ENCODE measurements around the gene GPR35. TPM values are rescaled to one million over a fixed set of nuclear protein-coding genes. Genes with fewer than 3 reads are reported as not detected.

GPR35 gene
- total RNA-seq, 4 donors from 2014 or later, result 0.72 to 1.8 (median 0.87) TPM

Other genes with a start within 250 kb of the GPR35 start
- gene GPC1, start 189.8 kb upstream of the GPR35 start, total RNA-seq, result 100 to 1,000 TPM; 112 to 188 (median 180) TPM
- gene ANKMY1, start 67.5 kb upstream of the GPR35 start, total RNA-seq, result 1 to 10 TPM; 3.3 to 9.0 (median 5.6) TPM
- gene DUSP28, start 65.1 kb upstream of the GPR35 start, total RNA-seq, result 10 to 100 TPM in 3 of 4 donors, 1 to 10 TPM in 1; 7.6 to 18.3 (median 13.2) TPM
- 100 to 1,000 TPM in 2 of 4 donors, 10 to 100 TPM in 2; 31.9 to 124 (median 99.6) TPM for gene RNPEPL1, start 57.0 kb upstream of the GPR35 start, total RNA-seq
- gene CAPN10, start 38.7 kb upstream of the GPR35 start, total RNA-seq, result 10 to 100 TPM in 1 of 4 donors, 1 to 10 TPM in 3; 6.8 to 12.2 (median 7.5) TPM
- not detected for gene AQP12B, start 57.4 kb downstream of the GPR35 start, total RNA-seq
- gene AQP12A, start 66.4 kb downstream of the GPR35 start, total RNA-seq, result not detected
- under 1 TPM in 3 of 4 donors, not detected in 1; 0.05 to 0.33 (median 0.09) TPM for gene KIF1A, start 194.7 kb downstream of the GPR35 start, total RNA-seq
- 1 to 10 TPM in 2 of 4 donors, not detected in 2; 1.7 to 3.3 TPM for gene AGXT, start 243.3 kb downstream of the GPR35 start, total RNA-seq

All from gastrocnemius medialis (tissue), 4 donors.